Left lung (tissue), 10 donors: ENCODE results near the gene MTFR1L. TPM values are rescaled to one million over a fixed set of nuclear protein-coding genes. Genes with fewer than 3 reads are reported as not detected.

Experiments
- ATAC-seq: fragments of 200-7000 bp; cut with Tn5 transposase; one replicate; pipeline ENCODE4 v1.9.1; 2020; ENCODE audit warnings: moderate library complexity
- DNase-seq, 4 donors: peaks; one replicate each; pipeline ENCODE4 v3.0.0-alpha.2; 2013 to 2020
- H3K27ac ChIP-seq, 2 donors: fragments of 200-600 bp; sonication (generic) in 1 of 2; one replicate each; pipeline versions ENCODE4 v1.5.0 to v1.8.0; 2020 to 2021
- H3K27me3 ChIP-seq, 2 donors: fragments of 200-600 bp; sonication (generic) in 1 of 2; one replicate each; pipeline versions ENCODE4 v1.5.0 to v1.8.0; 2020 to 2021
- H3K36me3 ChIP-seq, 2 donors: fragments of 200-600 bp; sonication (generic) in 1 of 2; one replicate each; pipeline versions ENCODE4 v1.5.0 to v1.8.0; 2020 to 2021
- H3K4me1 ChIP-seq, 2 donors: fragments of 200-600 bp; one replicate each; pipeline ENCODE4 v1.8.0; 2021
- H3K4me3 ChIP-seq, 2 donors: fragments of 200-600 bp; sonication (generic) in 1 of 2; one replicate each; pipeline versions ENCODE4 v1.5.0 to v1.8.0; 2020 to 2021; ENCODE audit warnings: mild to moderate bottlenecking in 1 of 2
- H3K9me3 ChIP-seq, 2 donors: fragments of 200-600 bp; sonication (generic) in 1 of 2; one replicate each; pipeline versions ENCODE4 v1.5.0 to v1.8.0; 2020 to 2021
- CTCF ChIP-seq, 2 donors: fragments of 200-600 bp; sonication (generic) in 1 of 2; IDR thresholded peaks; one replicate each; pipeline versions ENCODE4 v1.5.0 to v1.8.0; 2021; ENCODE audit warnings: antibody characterized with exemption in 2 of 2
- intact Hi-C, 2 donors: fragments of 100-400 bp; cut with DNase I; formaldehyde crosslinking; loops; one replicate each; pipeline versions ENCODE4 v1.11.2 to v1.14.2; 2022
- polyA plus RNA-seq, 6 donors: library from polyadenylated mRNA; unstranded; fragments of 120-200 nt; gene quantifications; one replicate each; pipeline ENCODE4 v1.2.1, GENCODE V29; 2013; ENCODE audit not compliant: insufficient read length in 6 of 6
- total RNA-seq, 2 donors: library from RNA; stranded (reverse); fragmentation: NEBNext Ultra II Directional; extraction: Animal tissue kit (Norgen Biotek cat#: 25700); gene quantifications; one replicate each; pipeline ENCODE4 v1.2.1, GENCODE V29; 2021
- donor health status: DM: no; HTN: yes; CAD: no.
- donor health status: DM: no; HTN: no; CAD: no.

Gene MTFR1L
- total and polyA plus RNA-seq, 8 donors, result 44.5 to 88.4 (median 79.3) TPM

GRCh38 chr1:25867210-25867991 lies 47.6 kb downstream of the MTFR1L start:
- H3K36me3 ChIP-seq, result peaks cover 0 to 17% of the 10 kb centered on the region in 2 donors
- TF ChIP-seq CTCF (IDR thresholded peaks at IDR 0.05), result no peak
- no peaks in the 10 kb centered on the region for H3K27me3 ChIP-seq
- H3K4me3 ChIP-seq, result no peak overlapping the region
- intact Hi-C loops, result no loop called here
- ATAC-seq, result peak; percentile 51
- no peak for DNase-seq
- no peaks in the 10 kb centered on the region for H3K9me3 ChIP-seq
- peak overlapping the region in 1 of 2 donors; percentile 48 for H3K27ac ChIP-seq
- peaks cover 10 to 19% of the 10 kb centered on the region in 2 donors for H3K4me1 ChIP-seq

GRCh38 chr1:25869909-25870606 lies 50.3 kb downstream of the MTFR1L start:
- DNase-seq (no peak), ATAC-seq (no peak)
- intact Hi-C loops, result no loop called here
- H3K9me3 ChIP-seq, result no peaks in the 10 kb centered on the region
- H3K4me3 ChIP-seq, result no peak overlapping the region
- peaks cover 21 to 44% of the 10 kb centered on the region in 2 donors for H3K4me1 ChIP-seq
- no peaks in the 10 kb centered on the region for H3K27me3 ChIP-seq
- peaks cover 0 to 7% of the 10 kb centered on the region in 2 donors for H3K36me3 ChIP-seq
- no peak overlapping the region for H3K27ac ChIP-seq
- TF ChIP-seq CTCF (IDR thresholded peaks at IDR 0.05), result no peak

GRCh38 chr1:25870614-25871013 lies 50.9 kb downstream of the MTFR1L start:
- H3K4me3 ChIP-seq, result no peak overlapping the region
- H3K36me3 ChIP-seq, result peaks cover 0 to 7% of the 10 kb centered on the region in 2 donors
- ATAC-seq, result no peak
- no peaks in the 10 kb centered on the region for H3K27me3 ChIP-seq
- no peak for DNase-seq
- H3K27ac ChIP-seq, result no peak overlapping the region
- intact Hi-C loops, result no loop called here
- no peak for TF ChIP-seq CTCF (IDR thresholded peaks at IDR 0.05)
- H3K4me1 ChIP-seq, result peaks cover 21 to 48% of the 10 kb centered on the region in 2 donors
- H3K9me3 ChIP-seq, result no peaks in the 10 kb centered on the region

- Histone ChIP-seq H3K4me3 (no peak overlapping the region), H3K36me3 (peaks cover 0 to 7% of the 10 kb centered on the region in 2 donors), H3K27ac (no peak overlapping the region), H3K27me3 (no peaks in the 10 kb centered on the region), H3K9me3 (no peaks in the 10 kb centered on the region), H3K4me1 (peaks cover 21 to 54% of the 10 kb centered on the region in 2 donors)
- DNase-seq (peak in 1 of 4 donors; percentile 35), ATAC-seq (peak; percentile 9)
- no peak for TF ChIP-seq CTCF (IDR thresholded peaks at IDR 0.05)
- intact Hi-C loops, result no loop called here
These were observed 51.4 kb downstream of the MTFR1L start for GRCh38 chr1:25871086-25871703.
